Heart right ventricle (tissue), 16 donors: ENCODE results near the gene ALK. TPM values are rescaled to one million over a fixed set of nuclear protein-coding genes. Genes with fewer than 3 reads are reported as not detected.
"Not testable (repeated sequence)": the region's sequence is repeated elsewhere in the genome, so short reads cannot be mapped to it uniquely, and the experiment has no call there.

Experiments used
- ATAC-seq, 8 donors: fragments of 200-7000 bp; cut with Tn5 transposase; one replicate each; pipeline ENCODE4 v1.9.1; 2020; ENCODE audit warnings: mild to moderate bottlenecking in 8 of 8, moderate library complexity in 8 of 8, moderate number of reproducible peaks in 1 of 8
- DNase-seq, 2 donors: peaks; one replicate each; pipeline ENCODE4 v3.0.0-alpha.2; 2020
- H3K27ac ChIP-seq, 10 donors: fragments of 200-600 bp; sonication (generic) in 2 of 10; one replicate each; pipeline versions ENCODE4 v1.5.0 to v1.8.0; 2020 to 2022; ENCODE audit warnings: mild to moderate bottlenecking in 3 of 10
- H3K27me3 ChIP-seq, 7 donors: fragments of 200-600 bp; one replicate each; pipeline ENCODE4 v1.8.0; 2021 to 2022; ENCODE audit warnings: mild to moderate bottlenecking in 2 of 7
- H3K36me3 ChIP-seq, 9 donors: fragments of 200-600 bp; sonication (generic) in 1 of 9; one replicate each; pipeline versions ENCODE4 v1.5.0 to v1.8.0; 2020 to 2022; ENCODE audit warnings: mild to moderate bottlenecking in 2 of 9
- H3K4me1 ChIP-seq, 9 donors: fragments of 200-600 bp; sonication (generic) in 1 of 9; one replicate each; pipeline versions ENCODE4 v1.5.0 to v1.8.0; 2020 to 2022; ENCODE audit warnings: mild to moderate bottlenecking in 4 of 9
- H3K4me3 ChIP-seq, 10 donors: fragments of 200-600 bp; sonication (generic) in 2 of 10; one replicate each; pipeline versions ENCODE4 v1.5.0 to v1.8.0; 2020 to 2022; ENCODE audit warnings: mild to moderate bottlenecking in 7 of 10, moderate library complexity in 2 of 10
- H3K9me3 ChIP-seq, 11 donors: fragments of 200-600 bp in 10 of 11; sonication (generic) in 2 of 11; one replicate each; pipeline versions ENCODE4 v1.5.0 to v1.8.0; 2013 to 2022; ENCODE audit warnings: mild to moderate bottlenecking in 2 of 11, control low read depth in 1 of 11, moderate library complexity in 1 of 11
- CTCF ChIP-seq, 9 donors: fragments of 200-600 bp; sonication (generic) in 2 of 9; IDR thresholded peaks; one replicate each; pipeline versions ENCODE4 v1.5.0 to v1.8.0; 2021 to 2022; ENCODE audit warnings: antibody characterized with exemption in 9 of 9, mild to moderate bottlenecking in 5 of 9, moderate library complexity in 1 of 9
- WGBS, 2 donors: extraction: QIAGEN DNeasy Blood & Tissue Kit; methylation state at CpG; one replicate each; pipeline ENCODE4 v1.1.7; 2013; ENCODE audit warnings: inconsistent platforms in 1 of 2; 5-methylcytosine and 5-hydroxymethylcytosine counted together
- intact Hi-C, 10 donors: fragments of 100-400 bp; cut with DNase I; formaldehyde crosslinking; loops; one replicate each; pipeline versions ENCODE4 v1.11.1 to v1.14.2; 2022
- polyA plus RNA-seq, 2 donors: library from polyadenylated mRNA; stranded (reverse); fragments of 200-250 nt; gene quantifications; one replicate each; pipeline ENCODE4 v1.2.3, GENCODE V29; 2013
- total RNA-seq, 10 donors: library from RNA; stranded (reverse); fragmentation: NEBNext Ultra II Directional in 3 of 10; extraction: Animal tissue kit (Norgen Biotek cat#: 25700) in 3 of 10; gene quantifications; one replicate each; pipeline versions ENCODE4 v1.2.1 to v1.2.4, GENCODE V29; 2021 to 2023
- donor health status: Arrhythmogenic right ventricular cardiomyopathy.
- donor health status: ischemic (EF 13 %, LVEDD 7.1; RV severe dilation, severe dysfunction).
- donor health status: healthy with polysubstance abuse.
- donor health status: DM: no; HTN: yes; CAD: no.
- donor health status: DM: no; HTN: no; CAD: no.
- donor health status: ischemic (EF 25% LVEDD 6.9; RV normal size, moderate dysfunction).
- donor health status: ischemic (EF 25% LVEDD 5.7; RV mildly dilated, moderate dysfunction).
- donor health status: healthy.
- donor health status: DM: yes; HTN: yes; CAD: no.
- donor health status: Ischemic cardiomyopathy.
- donor health status: ischemic (EF 35%, LVEDD 5.7; RV mildly dilated, moderate dysfunction).
- donor health status: nonischemic (EF 11% LVEDD 7.7; RV severe dilation, severe dysfunction).
- donor health status: DM: yes; HTN: yes; CAD: no.
- donor health status: PGD.
- donor health status: ischemic (EF 29% LVEDD 5.4; RV normal size, mild dysfunction).
- donor health status: nonischemic (EF 23%, LVEDD 6.1; RV moderate dilation, normal function).

ALK gene
- total and polyA plus RNA-seq, 12 donors: 0.01 to 0.24 (median 0.08) TPM; not detected in 7

- H3K4me1 ChIP-seq: no peaks in the 10 kb centered on the region
- no peaks in the 10 kb centered on the region for H3K36me3 ChIP-seq
- 72 to 79% methylated on average over 2 of the region's 2 CpGs for WGBS, 2 donors
- H3K9me3 ChIP-seq: no peaks in the 10 kb centered on the region
- no peak for TF ChIP-seq CTCF (IDR thresholded peaks at IDR 0.05)
- DNase-seq (no peak), ATAC-seq (no peak)
- no peak overlapping the region for H3K4me3 ChIP-seq
- peaks cover 0 to 11% (median 3%) of the 10 kb centered on the region in 7 donors for H3K27me3 ChIP-seq
- H3K27ac ChIP-seq: no peak overlapping the region
- intact Hi-C loops: loop anchor here in 1 of 10 donors (10.0 kb wide), 1 partner anchor 875 kb away; no protein-coding TSS in a partner anchor
These were observed 91.5 kb downstream of the ALK start for GRCh38 chr2:29829841-29830240.

- not testable (repeated sequence) for ATAC-seq, H3K36me3 ChIP-seq, H3K27me3 ChIP-seq, H3K4me3 ChIP-seq, H3K4me1 ChIP-seq, H3K9me3 ChIP-seq, H3K27ac ChIP-seq, DNase-seq
- intact Hi-C loops: loop anchor here in 2 of 10 donors (2.0 to 5.0 kb wide), 2 partner anchors 69 to 198 kb away; no protein-coding TSS in a partner anchor
- WGBS, 2 donors: 62 to 67% methylated on average over 1 of the region's 1 CpG
- TF ChIP-seq CTCF (IDR thresholded peaks at IDR 0.05): peak in 4 of 9 donors; percentile 19 to 29 (median 27)
These were observed 97.2 kb downstream of the ALK start for GRCh38 chr2:29824145-29824544.

GRCh38 chr2:29821591-29821990, 99.8 kb downstream of the ALK start:
- Histone ChIP-seq H3K27me3 (peaks cover 0 to 8% (median 0%) of the 10 kb centered on the region in 7 donors), H3K4me3 (no peak overlapping the region), H3K27ac (no peak overlapping the region), H3K9me3 (no peaks in the 10 kb centered on the region), H3K4me1 (no peaks in the 10 kb centered on the region), H3K36me3 (no peaks in the 10 kb centered on the region)
- ATAC-seq (no peak), DNase-seq (no peak)
- WGBS, 2 donors: 72 to 81% methylated on average over 2 of the region's 2 CpGs
- TF ChIP-seq CTCF (IDR thresholded peaks at IDR 0.05): no peak
- intact Hi-C loops: loop anchor here in 1 of 10 donors (5.0 kb wide), 1 partner anchor 201 kb away; no protein-coding TSS in a partner anchor

- no peak for TF ChIP-seq CTCF (IDR thresholded peaks at IDR 0.05)
- Histone ChIP-seq H3K4me3 (no peak overlapping the region), H3K36me3 (no peaks in the 10 kb centered on the region), H3K4me1 (no peaks in the 10 kb centered on the region), H3K27ac (no peak overlapping the region), H3K9me3 (no peaks in the 10 kb centered on the region), H3K27me3 (peaks cover 0 to 8% (median 0%) of the 10 kb centered on the region in 7 donors)
- no peak for DNase-seq
- no peak for ATAC-seq
- intact Hi-C loops: loop anchor here in 1 of 10 donors (2.0 kb wide), 1 partner anchor 37 kb away; no protein-coding TSS in a partner anchor
These were observed 101.8 kb downstream of the ALK start for GRCh38 chr2:29819570-29819969.
